NT2/D1 (cell line): ENCODE measurements around the gene SNRPA.

ENCODE experiments used
- DNase-seq: peaks from one replicate; pipeline ENCODE4 v3.0.0-alpha.2; 2011; ENCODE audit warnings: low read depth, low spot score
- H3K27me3 ChIP-seq: 2 replicates; pipeline ENCODE4 v1.6.0; 2011; ENCODE audit warnings: mild to moderate bottlenecking; ENCODE audit not compliant: insufficient read length, insufficient read depth
- H3K36me3 ChIP-seq: 2 replicates; pipeline ENCODE4 v1.6.1; 2011; ENCODE audit warnings: mild to moderate bottlenecking, low read length, mixed read lengths; ENCODE audit not compliant: insufficient read depth, insufficient read length
- H3K4me1 ChIP-seq: 2 replicates; pipeline ENCODE4 v1.5.1; 2011; ENCODE audit not compliant: insufficient read depth, insufficient read length
- H3K4me3 ChIP-seq: 2 replicates; pipeline ENCODE4 v1.5.1; 2011; ENCODE audit warnings: low read depth; ENCODE audit not compliant: insufficient read length
- H3K9ac ChIP-seq: 2 replicates; pipeline ENCODE4 v1.6.0; 2011; ENCODE audit warnings: low read depth; ENCODE audit not compliant: insufficient read length
- H3K9me3 ChIP-seq: 2 replicates; pipeline ENCODE4 v1.5.1; 2011; ENCODE audit warnings: mild to moderate bottlenecking, low read length; ENCODE audit not compliant: insufficient read depth
- SUZ12 ChIP-seq: IDR thresholded peaks from 2 replicates; pipeline ENCODE4 v1.6.1; 2011; ENCODE audit not compliant: insufficient read length, insufficient read depth; ENCODE audit errors: extremely low read depth
- YY1 ChIP-seq: IDR thresholded peaks from 2 replicates; pipeline ENCODE4 v1.6.1; 2011; ENCODE audit not compliant: insufficient read length, insufficient read depth
- ZNF274 ChIP-seq: IDR thresholded peaks from 2 replicates; pipeline ENCODE4 v1.6.1; 2011; ENCODE audit warnings: mild to moderate bottlenecking, low read depth, low read length

Gene SNRPA

DNA sequence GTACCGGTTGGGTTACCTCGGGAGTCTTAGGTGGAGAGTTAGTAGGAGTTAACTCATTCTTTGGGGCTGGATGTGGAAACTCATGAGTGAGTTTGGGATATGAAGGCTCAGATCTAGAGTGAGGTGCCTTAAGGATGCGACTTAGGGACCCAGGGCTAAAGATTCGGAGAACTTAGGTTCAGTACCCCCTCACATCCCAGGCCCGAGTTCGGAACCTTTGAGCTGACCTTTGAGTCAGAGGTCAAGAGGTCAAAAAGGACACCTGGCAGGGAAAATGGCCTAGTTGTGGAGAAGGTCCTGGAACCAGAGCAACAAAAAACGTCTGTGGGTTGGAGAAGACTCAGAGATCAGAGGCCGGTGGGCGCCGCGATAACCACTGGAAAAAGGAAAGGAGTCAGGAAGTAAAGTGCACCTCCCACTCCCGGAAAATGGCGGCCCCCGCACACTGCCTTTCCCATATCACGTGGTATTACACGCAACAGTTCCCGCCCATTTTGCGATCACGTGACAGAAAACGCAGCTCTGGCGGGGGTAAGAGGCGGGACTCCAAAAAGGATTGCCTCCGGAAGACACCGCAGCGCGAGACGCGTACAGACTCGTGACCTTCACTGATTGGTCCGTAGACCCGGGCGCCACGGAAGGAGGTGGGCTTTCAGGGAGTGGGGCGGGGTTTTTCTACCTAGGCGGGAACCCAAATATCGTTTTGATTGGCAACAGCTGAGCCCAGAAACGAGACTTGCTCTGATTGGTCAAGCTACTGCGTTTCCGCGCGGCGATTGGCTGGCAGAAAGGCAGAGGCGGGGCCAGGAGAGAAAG lies 737 bp upstream of the SNRPA start, which contains the start of gene ACTMAP:
ACTMAP (minus strand) TSS at position 420 of the 816 bp plus-strand sequence. CDS start 674 bp downstream, outside the sequence.
- Histone ChIP-seq H3K36me3 (peaks cover 26% of the 10 kb centered on the region), H3K4me1 (peaks cover 7% of the 10 kb centered on the region), H3K9me3 (no peaks in the 10 kb centered on the region), H3K27me3 (no peaks in the 10 kb centered on the region), H3K9ac (peak within 1 kb of the TSS; percentile 99), H3K4me3 (peak within 1 kb of the TSS; percentile 75)
- peak; percentile 96 for DNase-seq
- TF ChIP-seq YY1: peak; percentile 76
- TF ChIP-seq ZNF274: no peak
- no peak for TF ChIP-seq SUZ12

DNA sequence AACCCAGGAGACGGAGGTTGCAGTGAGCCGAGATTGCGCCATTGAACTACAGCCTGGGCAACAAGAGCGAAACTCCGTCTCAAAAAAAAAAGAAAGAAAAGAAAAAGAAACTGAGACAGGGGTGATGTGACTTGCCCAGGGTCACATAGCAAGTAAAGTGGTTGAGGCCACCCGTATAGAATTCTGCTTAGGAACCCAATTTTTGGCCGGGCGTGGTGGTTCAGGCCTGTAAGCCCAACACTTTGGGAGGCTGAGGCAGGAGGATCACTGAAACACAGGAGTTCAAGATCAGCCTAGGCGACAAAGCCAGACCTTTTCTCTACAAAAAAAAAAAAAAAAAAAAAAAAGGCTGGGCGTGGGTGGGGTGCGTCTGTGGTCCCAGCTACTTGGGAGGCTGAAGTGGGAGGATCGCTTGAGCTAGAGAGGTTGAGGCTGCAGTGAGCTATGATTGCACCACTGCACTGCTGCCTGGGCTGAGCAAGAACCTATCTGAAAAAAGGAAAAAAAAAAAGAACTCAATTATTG lies 1.3 kb downstream of the SNRPA start:
- DNase-seq: no peak
- H3K9ac ChIP-seq: peak overlapping the region; percentile 26
- peaks cover 46% of the 10 kb centered on the region for H3K36me3 ChIP-seq
- peak overlapping the region; percentile 75 for H3K4me3 ChIP-seq
- H3K4me1 ChIP-seq: peaks cover 16% of the 10 kb centered on the region
- H3K27me3 ChIP-seq: no peaks in the 10 kb centered on the region
- no peaks in the 10 kb centered on the region for H3K9me3 ChIP-seq
- TF ChIP-seq SUZ12 (no peak), ZNF274 (no peak), YY1 (no peak)

DNA sequence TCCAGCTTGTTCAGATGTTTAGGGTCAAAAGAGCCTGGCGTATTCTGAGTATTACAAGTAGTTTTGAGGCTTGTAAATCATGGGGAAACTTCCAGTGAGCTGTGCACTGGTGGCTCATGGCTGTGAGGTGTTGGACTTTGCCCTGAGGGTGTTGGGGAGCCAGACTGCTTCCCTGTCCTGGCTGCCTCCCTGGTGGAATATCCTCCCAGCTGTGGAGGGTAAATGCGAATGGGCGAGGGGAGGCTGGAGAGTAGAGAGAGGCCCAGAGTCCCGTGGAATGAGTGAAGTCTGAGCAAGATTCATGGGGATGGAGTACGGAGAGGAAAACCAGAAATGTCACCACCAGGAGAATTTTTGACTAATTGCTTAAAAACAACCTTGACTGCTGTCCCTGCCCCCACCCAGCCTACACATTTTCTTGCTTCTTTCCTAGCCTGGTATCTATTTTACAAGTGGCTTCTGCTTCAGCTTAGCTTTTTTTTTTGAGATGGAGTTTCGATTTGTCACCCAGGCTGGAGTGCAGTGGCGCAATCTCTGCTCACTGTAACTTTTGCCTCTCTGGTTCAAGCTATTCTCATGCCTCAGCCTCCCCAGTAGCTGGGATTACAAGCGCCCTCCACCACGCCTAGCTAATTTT lies 3.7 kb downstream of the SNRPA start:
- no peak for TF ChIP-seq ZNF274
- no peak for TF ChIP-seq YY1
- TF ChIP-seq SUZ12: no peak
- H3K4me3 ChIP-seq: peak overlapping the region; percentile 9
- no peaks in the 10 kb centered on the region for H3K27me3 ChIP-seq
- H3K36me3 ChIP-seq: peaks cover 63% of the 10 kb centered on the region
- H3K9me3 ChIP-seq: no peaks in the 10 kb centered on the region
- peaks cover 13% of the 10 kb centered on the region for H3K4me1 ChIP-seq
- no peak for DNase-seq
- no peak overlapping the region for H3K9ac ChIP-seq

GRCh38 chr19:40755248-40755624 lies 4.2 kb downstream of the SNRPA start:
- no peak overlapping the region for H3K4me3 ChIP-seq
- no peaks in the 10 kb centered on the region for H3K9me3 ChIP-seq
- no peak for TF ChIP-seq YY1
- no peak for TF ChIP-seq SUZ12
- TF ChIP-seq ZNF274: no peak
- H3K9ac ChIP-seq: no peak overlapping the region
- H3K4me1 ChIP-seq: peaks cover 13% of the 10 kb centered on the region
- no peak for DNase-seq
- peaks cover 68% of the 10 kb centered on the region for H3K36me3 ChIP-seq
- no peaks in the 10 kb centered on the region for H3K27me3 ChIP-seq

GRCh38 chr19:40755791-40756190 lies 4.8 kb downstream of the SNRPA start:
- no peak overlapping the region for H3K9ac ChIP-seq
- no peak overlapping the region for H3K4me3 ChIP-seq

DNA sequence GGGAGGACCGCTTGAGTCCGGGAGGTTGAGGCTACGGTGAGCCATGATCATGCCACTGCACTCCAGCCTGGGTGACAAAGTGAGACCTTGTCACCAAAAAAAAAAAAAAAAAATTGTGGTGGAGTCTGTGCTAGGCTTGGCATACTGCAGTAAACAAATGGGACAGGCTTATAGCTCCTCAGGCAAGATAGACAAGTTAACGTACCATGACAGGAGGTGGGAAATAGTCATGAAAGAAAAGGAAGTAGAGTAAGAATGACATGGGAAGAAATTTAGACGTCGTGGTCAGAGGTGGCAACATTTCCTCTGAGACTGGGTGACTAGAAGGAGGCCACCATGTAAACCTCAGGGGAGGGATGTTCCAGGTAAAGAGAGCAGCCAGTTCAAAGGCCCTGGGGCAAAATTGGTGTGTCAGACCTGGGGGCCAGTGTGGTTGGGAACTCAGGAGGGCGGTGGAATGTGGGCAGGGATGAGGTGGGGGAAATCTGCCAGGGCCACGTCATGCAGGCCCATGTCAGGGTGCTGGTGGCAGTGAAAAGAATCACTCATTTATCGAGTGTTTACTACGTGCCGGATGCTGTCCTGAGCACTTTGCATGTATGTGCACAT lies 5.6 kb downstream of the SNRPA start:
- Histone ChIP-seq H3K36me3 (peaks cover 78% of the 10 kb centered on the region), H3K9me3 (no peaks in the 10 kb centered on the region), H3K4me1 (peaks cover 13% of the 10 kb centered on the region), H3K9ac (no peak overlapping the region), H3K4me3 (no peak overlapping the region), H3K27me3 (no peaks in the 10 kb centered on the region)
- TF ChIP-seq SUZ12 (no peak), ZNF274 (no peak), YY1 (no peak)
- no peak for DNase-seq

More at GRCh38 chr19:40755791-40756190, 4.8 kb downstream of the SNRPA start:
- H3K36me3 ChIP-seq: peaks cover 74% of the 10 kb centered on the region
- TF ChIP-seq YY1 (no peak), SUZ12 (no peak), ZNF274 (no peak)
- H3K4me1 ChIP-seq: peaks cover 13% of the 10 kb centered on the region
- DNase-seq: no peak
- no peaks in the 10 kb centered on the region for H3K9me3 ChIP-seq
- no peaks in the 10 kb centered on the region for H3K27me3 ChIP-seq

- TF ChIP-seq YY1 (no peak), SUZ12 (no peak), ZNF274 (no peak)
- DNase-seq: no peak
- H3K4me1 ChIP-seq: peaks cover 13% of the 10 kb centered on the region
- peaks cover 86% of the 10 kb centered on the region for H3K36me3 ChIP-seq
- H3K4me3 ChIP-seq: no peak overlapping the region
- no peaks in the 10 kb centered on the region for H3K27me3 ChIP-seq
- no peak overlapping the region for H3K9ac ChIP-seq
- no peaks in the 10 kb centered on the region for H3K9me3 ChIP-seq
Observed at GRCh38 chr19:40758491-40758890, 7.5 kb downstream of the SNRPA start.
